NCI-H1092 treated with DMSO at 0.1 percent for 48 hours (cell line): ENCODE results near the gene ARSA.
A peak's percentile ranks its signal among the peaks of the same experiment; 100 is the strongest.
"Not testable (repeated sequence)": the region's sequence is repeated elsewhere in the genome, so short reads cannot be mapped to it uniquely, and the experiment has no call there.

ENCODE experiments used
- DNase-seq: peaks from one replicate; lab custom pipeline; 2025; lab: John Stamatoyannopoulos, UW

Gene ARSA

DNA sequence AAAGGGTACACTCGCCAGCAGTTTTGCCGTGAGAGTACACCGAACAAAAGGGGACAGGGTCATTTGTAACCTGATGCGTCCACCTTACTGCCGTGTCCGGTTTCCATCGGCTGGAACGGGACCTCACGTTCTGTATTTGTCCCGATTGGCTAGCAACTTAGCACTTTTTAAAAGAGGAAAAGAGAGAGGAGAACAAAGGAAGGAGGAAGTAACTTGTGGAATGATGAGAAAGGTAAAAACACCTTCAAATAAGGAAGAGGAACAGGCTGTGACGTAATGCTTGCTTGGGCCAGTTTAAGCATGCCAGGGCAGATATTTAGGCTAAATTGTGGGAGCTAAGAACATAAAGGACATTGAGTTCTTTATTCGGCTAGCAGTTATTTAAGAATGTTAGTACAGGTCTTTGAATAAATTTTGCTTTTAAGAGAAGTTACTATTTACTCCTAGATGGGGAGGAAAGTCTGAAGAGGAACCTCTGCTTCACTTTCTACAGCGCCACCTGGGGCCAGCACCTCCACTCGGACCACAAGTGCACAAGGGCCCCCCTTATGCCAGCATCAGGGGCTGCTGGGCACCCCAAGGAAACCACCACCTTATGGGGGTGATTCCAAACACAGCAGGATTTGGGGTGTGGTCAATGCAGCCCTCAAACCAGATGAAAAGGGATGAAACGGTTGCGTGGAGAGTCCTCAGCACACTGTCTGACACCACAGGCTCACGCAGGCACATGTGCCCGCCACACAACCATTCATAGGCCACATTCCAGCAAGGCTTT lies 5.8 kb downstream of the ARSA start:
- no peak for DNase-seq

DNA sequence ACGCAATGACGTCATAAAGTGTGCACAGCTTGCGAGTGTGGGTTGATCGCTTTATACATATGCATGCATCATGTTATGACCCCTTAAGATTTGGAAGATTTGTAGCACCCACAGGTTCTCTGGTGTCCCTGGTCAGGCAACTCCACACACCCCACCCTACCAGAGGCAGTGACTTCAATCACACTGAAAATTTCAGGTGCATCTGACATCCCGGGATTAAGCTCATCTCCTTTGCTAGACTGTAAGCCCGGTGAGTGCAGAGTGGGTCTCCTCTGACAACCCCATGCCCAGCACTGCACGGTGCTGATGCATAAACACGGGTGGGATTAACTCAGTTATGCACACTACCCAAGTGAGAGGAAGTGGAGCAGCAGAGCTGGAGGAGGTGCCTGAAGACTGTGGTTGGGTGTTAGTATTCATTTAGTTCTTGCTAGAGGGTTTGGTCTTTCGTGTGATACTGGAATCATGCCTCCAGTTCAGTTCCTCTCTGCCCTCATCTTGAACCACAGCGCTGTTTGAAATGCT lies 6.5 kb downstream of the ARSA start:
- no peak for DNase-seq

DNA sequence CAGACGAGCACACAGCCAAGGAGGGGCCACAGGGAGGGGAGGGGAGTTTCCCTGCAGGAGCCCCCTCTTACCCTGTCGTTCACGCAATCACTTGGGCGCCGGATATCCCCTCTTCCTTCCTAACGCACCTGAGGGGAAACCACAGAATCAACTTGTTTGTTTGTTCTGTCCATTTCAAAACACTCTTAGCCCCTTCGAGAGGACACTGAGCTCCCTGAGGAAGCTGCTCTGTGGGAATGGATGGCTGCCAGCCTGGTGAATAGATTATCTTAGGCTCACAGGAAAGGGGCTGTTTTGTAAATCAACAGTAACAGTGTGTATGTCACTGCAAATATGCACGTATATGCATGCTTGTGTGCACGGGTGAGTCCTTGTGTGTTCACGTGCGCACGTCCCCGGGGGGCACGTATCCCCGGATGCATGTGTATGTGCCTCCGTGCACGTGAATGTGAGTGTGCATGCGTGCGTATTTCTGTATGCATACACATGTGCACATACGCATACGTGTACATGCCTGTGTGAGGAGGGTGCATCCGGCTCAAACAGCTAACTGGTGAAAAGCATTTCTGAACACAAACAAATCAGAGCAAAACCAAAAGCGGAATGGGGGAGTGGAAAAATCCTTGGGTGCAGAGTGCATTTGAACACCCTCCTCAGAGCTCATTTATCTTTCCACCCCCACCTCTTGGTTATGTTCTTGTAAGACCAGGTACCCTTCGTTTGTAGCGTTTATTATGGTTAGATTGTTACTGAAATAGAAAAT lies 7.2 kb downstream of the ARSA start:
- peak; percentile 23 for DNase-seq

DNA sequence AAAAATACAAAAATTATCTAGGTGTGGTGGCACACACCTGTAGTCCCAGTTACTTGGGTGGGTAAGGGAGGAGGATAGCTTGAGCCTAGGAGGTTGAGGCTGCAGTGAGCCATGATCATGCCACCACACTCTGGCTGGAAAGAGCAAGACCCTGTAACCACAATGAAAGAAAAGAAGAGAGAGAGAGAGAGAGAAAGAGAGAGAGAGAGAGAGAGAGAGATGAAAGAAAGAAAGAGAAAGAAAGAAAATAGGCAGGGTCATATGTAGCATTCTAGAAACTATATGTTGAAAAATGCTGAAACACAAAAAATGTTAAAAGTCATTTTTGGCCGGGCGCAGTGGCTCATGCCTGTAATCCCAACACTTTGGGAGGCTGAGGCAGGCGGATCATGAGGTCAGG lies 13.7 kb downstream of the ARSA start:
- DNase-seq = not testable (repeated sequence)

DNA sequence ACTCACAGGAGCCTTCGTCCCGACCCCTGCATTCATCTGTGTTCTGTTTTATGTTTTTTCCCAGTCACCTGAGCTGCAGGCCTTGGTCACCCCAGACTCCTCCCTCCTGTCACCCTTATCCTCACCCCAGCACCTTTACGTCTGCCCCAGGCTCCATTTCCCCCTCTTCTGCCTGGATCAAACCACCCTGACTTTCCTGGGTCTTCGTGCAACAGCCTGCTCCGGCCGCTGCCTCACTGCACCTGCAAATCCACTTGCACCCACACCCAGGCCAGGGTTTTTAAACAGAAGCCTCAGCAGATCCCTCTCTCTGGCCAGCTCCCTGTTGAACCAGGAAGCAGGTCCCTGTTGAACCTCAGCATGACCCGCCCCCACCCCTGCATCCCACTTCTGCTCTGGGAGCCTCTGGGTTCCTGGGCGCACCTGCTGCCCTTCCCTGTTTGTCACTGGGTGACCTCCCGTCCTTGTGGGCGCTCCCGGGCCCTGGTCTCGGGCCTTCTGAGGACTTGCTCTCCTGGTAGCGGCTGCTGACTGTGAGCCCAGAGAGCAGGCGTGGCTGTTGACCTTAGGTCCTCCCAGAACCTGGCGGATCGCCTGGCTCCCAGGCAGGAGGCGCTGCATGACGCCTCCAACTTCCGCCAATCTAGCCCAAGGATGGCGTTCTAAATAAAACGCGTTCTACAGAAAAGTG lies 14.5 kb downstream of the ARSA start:
- DNase-seq = no peak

DNA sequence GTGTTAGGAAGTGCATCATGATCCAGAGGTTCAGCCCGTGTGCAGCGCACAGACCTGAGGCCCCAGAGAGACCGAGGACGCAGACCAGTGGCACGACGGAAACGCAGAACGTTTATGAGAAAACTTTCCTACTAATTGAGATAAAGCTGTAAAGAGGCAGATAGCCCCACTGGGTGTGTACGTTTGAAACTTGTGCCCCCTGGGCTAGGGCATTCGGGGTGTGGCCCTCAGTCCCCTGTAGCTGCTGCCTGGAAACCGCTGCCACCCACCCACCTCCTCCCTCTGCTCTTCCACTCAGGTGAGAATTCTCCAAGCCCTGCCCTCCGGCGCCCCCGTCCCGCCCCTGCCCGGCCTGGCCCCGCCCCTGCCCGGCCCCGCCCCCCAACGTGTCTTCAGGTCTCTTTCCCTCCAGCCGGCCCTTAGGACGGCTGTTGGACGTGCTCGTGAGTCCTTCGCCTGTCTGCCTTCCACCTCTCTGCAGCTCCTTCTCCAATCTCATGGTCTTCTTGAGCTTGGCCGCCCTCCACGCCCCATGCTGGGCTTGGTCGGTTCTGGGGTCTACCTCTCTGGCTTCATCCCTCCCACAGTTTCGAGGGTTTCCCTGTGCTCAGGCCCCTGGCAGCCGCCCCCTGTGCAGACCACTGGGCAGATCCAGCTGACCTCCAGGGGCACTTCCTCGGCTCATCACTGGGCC lies 15.3 kb downstream of the ARSA start:
- no peak for DNase-seq

DNA sequence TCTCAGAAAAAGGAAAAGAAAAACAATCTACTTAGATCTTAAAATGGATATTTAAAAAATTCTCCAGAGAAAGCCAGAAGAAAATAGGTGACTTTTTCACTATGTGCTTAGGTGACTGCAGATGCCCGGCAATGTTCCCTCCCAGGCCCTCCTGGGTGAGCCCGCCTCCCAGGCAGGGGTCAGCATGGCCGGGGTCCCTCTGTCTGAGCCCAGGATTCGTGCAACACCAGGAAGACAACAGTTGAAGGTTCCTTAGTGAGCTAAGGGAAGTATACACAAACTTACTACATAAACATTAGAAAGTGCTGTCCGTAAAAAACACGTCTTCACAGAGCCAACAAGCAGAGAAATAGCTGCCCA lies 15.8 kb downstream of the ARSA start:
- DNase-seq = no peak

DNA sequence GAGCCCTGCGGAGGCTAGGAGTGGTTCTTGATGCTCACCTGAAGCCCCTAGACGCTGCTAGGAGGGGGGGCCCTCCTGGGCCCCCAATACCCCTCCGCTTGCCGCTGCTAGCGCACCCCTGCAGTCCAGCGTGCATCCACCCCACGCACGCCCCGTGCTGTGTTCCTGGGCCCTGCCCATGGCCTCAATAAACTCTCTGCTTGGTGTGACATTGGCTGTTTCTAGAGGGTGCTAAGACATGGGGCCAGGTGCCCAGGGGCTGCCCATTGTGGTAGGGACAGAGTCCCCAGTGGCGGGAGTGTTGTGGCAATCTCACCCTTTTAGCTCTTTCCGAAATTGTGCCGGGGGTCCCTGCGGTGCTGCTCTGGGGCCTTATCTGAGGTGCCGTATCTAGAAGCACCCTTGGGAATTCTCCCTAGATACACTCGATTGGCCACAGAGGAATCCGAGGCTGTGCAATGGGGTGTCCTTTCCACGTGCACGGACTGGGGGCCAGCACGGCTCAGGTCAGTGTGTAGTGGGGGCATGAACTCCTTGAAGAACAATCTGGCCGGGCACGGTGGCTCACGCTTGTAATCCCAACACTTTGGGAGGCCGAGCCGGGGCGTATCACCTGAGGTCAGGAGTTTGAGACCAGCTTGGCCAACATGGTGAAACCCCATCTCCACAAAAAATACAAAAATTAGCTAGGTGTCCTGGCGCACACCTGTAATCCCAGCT lies 16.5 kb downstream of the ARSA start:
- DNase-seq = no peak

DNA sequence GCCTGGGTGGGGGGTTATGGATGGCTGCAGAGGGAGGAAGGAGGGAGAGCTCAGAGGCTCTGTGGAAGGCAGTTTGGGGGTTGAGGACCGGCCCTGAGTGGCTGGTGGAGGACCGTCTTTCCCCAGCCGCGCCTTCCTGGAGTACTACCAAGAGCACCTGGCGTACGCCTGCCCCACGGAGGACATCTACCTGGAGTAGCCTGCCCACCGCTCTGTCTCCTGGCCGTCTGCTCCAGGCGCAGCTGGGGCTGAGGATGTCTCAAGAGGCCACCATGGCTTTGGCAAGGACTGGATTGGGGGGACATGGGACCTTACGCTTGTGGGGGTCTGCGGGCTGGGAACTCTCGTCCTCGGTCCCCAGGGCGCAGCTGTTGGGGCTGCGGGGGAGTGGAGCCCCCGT lies 17.4 kb downstream of the ARSA start:
- no peak for DNase-seq

DNA sequence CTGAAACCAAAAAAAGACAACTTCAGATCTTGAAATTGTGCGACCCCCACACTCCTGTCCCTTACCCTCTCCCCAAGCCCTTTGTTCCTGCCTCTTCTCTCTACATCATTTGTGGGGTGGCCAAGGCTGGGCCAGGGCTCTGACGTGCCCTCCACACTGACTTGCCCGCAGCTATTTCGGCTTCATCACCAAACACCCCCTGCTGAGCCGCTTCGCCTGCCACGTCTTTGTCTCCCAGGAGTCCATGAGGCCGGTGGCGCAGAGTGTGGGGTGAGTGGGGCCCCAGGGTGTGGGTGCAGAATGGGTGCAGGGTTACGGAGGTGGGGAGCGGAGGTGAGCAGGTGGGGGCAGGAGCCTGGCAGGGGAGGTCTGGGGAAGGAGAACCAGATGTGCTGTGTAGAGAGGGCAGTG lies 17.9 kb downstream of the ARSA start:
- no peak for DNase-seq

DNA sequence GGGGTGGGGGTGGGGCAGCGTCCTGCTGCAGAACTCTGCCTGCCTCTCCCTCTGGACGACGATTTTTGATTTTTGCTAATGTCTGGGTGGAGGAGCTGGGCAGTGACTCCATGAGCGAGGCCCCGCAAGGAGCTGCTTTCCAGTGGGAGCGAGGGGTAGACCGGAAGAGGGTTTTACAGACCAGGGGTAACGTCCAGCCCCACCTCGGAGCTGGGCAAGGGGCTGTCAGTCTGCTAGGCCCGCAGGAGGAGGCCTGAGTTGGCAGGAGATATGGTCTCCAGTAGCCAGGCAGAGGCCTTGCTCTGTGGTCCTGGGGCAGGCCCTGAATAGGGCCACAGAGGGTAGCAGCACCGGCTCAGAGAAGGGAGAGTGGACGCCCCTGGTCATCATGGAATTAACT lies 18.4 kb downstream of the ARSA start:
- DNase-seq = no peak

DNA sequence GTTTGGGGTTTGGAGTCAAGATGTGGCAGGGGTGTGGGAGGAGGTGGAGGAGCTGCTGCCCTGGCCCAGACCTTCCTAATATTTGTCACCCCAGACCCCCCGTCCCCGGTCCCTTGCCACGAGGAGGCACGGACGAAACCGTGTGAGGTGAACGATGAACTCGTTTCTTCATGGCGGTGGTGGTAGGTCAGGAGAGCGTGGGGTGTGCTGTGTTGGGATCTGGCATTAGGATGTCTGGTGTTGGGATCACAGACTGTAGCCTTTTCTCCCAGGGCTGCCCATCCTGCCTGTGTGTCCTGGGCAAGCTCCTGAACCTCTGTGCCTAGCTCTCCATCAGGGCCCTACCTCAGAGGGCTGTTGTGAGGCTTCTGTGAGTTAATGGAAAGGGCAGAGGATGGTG lies 19.0 kb downstream of the ARSA start:
- DNase-seq = no peak

DNA sequence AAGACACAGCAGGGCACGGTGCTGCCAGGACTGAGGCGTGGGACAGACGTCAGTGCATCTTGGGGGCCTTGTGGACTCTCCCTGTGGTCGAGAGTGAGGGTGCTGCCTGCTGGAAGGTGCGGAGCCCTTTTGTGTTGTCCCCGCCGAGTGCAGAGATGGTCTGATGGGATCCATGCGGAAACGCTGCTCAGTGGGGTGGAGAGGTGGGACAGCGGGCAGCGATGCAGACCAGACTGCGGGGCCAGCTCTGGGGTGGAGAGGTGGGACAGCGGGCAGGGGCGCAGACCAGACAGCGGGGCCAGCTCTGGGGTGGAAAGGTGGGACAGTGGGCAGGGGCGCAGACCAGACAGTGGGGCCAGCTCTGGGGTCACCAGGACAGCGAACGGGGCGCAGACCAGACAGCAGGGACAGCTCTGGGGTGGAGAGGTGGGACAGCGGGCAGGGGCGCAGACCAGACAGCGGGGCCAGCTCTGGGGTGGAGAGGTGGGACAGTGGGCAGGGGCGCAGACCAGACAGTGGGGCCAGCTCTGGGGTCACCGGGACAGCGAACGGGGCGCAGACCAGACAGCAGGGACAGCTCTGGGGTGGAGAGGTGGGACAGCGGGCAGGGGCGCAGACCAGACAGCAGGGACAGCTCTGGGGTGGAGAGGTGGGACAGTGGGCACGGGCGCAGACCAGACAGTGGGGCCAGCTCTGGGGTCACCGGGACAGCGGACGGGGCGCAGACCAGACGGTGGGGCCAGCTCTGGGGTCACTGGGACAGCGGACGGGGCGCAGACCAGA lies 19.7 kb downstream of the ARSA start:
- not testable (repeated sequence) for DNase-seq

DNA sequence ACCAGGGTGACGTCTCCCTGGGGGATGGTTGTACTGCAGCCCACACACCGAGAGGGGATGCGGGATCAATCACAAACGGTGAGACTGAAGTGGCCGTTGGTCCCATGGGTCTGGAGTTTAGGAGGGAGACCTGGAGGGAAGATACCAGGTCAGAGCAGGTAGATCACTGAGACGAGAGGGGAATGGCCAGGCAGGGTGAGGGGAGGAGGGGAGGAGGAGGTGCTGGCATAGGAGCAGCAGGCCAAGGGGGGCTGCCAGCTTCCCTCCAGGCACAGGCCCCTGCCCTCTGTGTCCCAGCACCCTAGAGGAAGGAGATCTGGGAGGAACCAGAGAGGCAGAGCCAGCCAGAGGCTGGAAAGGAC lies 20.3 kb downstream of the ARSA start:
- no peak for DNase-seq

DNA sequence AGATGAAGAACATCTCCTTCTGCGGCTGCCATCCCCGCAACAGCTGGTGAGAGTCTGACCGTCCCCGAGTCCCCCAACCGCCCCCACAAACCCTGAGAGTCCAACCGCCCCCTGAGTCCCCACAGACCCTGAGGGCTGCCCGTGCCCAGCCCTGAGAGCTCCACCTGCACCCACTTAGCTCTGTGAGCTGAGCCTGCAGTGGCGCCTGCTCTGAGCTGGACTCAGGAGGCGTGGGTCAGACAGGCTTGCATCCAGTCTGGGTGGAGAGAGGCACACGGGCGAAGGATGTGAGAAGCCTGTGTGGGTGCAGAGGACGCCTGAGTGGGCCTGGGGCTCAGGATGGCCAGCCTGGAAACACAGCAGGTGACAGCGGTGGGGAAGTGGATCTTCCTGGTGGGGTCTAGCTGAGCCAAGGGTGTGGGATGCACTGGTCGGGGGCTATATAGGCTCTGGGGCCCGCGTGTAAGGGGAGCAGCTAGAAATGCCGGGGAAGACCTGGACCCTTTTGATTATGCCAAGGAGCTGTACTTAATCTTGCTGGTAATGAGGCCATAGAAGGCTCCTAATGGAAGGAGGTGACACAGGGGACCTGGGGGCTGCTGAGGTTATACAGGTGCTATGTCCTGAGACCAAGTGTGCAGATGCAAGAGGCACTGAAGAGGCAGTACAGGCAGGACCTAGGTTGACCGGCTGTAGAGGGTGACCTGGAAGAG lies 20.9 kb downstream of the ARSA start:
- DNase-seq = no peak

DNA sequence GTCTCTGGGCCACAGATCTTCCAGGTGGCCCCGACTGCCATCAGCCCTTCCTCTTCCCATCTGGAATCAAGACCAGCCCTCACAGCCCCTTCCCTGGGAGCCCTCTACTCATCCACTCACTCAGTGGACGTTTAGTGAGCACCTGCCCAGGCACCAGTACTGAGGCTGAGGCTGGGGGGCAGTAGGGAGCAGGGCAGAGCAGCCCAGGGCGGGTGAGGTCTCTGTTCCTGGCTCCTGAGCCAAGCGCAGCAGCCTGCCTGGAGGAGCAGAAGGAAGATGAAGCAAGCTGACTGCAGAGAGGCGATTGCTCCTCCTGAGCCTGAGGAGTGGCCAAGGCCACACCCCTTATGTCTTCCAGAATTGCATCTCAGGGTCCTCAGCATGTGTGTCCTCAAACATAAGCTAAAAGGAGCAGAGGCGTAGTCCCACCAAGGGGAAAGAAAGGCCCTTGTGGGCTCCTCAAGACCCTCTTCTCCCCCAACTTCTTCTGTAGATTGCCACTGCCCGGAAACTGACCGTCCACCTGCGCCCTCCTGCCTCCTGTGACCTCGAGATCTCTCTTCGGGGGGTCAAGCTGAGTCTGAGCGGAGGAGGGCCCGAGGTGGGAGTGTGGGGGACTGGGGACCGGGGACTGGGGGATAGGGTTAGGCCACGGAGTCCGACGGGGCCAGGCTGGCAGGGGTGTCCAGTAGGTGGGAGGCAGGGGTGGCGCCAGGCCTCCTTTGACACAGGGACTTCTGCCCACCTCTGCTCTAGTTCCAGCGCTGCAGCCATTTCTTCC lies 21.6 kb downstream of the ARSA start:
- DNase-seq = no peak

DNA sequence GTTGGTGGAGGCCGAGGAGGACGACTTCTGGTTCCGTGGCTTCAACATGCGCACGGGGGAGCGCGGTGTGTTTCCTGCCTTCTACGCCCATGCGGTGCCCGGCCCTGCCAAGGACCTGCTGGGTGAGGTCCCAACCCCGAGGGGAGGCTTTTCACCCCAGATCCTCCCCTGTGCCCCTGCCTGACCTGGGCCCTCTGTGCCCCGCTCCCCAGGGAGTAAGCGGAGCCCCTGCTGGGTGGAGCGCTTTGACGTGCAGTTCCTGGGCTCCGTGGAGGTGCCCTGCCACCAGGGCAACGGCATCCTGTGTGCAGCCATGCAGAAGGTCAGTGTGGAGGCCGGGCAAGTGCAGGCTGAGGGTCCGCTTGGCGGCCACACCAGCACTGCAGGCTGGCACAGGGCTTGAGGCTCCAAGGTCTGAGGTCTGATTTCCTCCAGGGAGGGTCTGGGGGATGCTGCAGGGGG lies 22.3 kb downstream of the ARSA start:
- DNase-seq = no peak

DNA sequence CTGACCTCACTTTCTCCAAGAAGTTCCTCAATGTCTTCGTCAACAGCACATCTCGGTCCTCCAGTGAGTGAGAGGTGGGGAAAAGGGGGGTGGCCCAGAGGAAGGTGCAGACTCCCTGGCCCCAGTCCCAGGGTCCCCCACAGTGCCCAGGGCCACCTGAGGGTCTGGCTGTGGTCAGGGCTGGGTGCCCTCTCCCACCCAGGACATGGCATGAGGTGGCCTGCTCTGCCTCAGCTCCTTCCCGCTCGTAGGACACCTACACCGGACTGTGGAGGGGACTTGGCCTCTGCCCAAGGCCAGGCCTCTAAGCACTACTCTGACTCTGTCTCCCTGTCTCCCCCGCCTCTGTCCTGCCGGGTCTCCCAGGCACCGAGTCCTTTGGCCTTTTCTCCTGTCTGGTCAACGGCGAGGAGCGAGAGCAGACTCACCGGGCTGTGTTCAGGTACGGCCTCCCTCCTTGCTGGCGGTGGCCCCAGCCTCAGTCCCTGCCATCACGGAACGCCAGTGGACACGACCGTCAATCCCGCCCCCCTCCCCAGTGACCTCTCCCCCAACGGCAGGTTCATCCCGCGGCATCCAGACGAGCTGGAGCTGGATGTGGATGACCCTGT lies 22.8 kb downstream of the ARSA start:
- no peak for DNase-seq
